Smooth muscle cell (in vitro differentiated cells): ENCODE data around the gene ANKRD33B. TPM values are rescaled to one million over a fixed set of nuclear protein-coding genes. Genes with fewer than 3 reads are reported as not detected.
A peak's percentile ranks its signal among the peaks of the same experiment; 100 is the strongest.

Source experiments
- DNase-seq: peaks from one replicate; lab custom pipeline; 2025; ENCODE audit not compliant: unreplicated experiment; lab: John Stamatoyannopoulos, UW
- H2AFZ ChIP-seq: fragments of 200-600 bp; sonication (generic); 2 replicates; pipeline ENCODE4 v1.6.0; 2016; ENCODE audit warnings: antibody characterized with exemption, low read depth, mild to moderate bottlenecking
- H3F3A ChIP-seq: fragments of 200-600 bp; sonication (generic); 2 replicates; pipeline ENCODE4 v1.6.0; 2017; ENCODE audit warnings: antibody characterized with exemption, low read depth
- H3K27ac ChIP-seq: fragments of 200-600 bp; sonication (generic); 2 replicates; pipeline ENCODE4 v1.5.1; 2016; ENCODE audit warnings: low read depth, mild to moderate bottlenecking
- H3K27me3 ChIP-seq: fragments of 200-600 bp; sonication (generic); 2 replicates; pipeline ENCODE4 v1.6.1; 2016; ENCODE audit warnings: low read depth, mild to moderate bottlenecking
- H3K36me3 ChIP-seq: fragments of 200-600 bp; sonication (generic); 2 replicates; pipeline ENCODE4 v1.5.1; 2016; ENCODE audit warnings: low read depth
- H3K4me1 ChIP-seq: fragments of 200-600 bp; sonication (generic); 2 replicates; pipeline ENCODE4 v1.5.1; 2016; ENCODE audit warnings: low read depth
- H3K4me2 ChIP-seq: fragments of 200-600 bp; sonication (generic); 2 replicates; pipeline ENCODE4 v1.6.0; 2016; ENCODE audit warnings: mild to moderate bottlenecking
- H3K4me3 ChIP-seq: fragments of 200-600 bp; sonication (generic); 2 replicates; pipeline ENCODE4 v1.5.1; 2016; ENCODE audit warnings: mild to moderate bottlenecking
- H3K79me2 ChIP-seq: fragments of 200-600 bp; sonication (generic); 2 replicates; pipeline ENCODE4 v1.6.0; 2016; ENCODE audit warnings: low read depth, mild to moderate bottlenecking
- H3K9ac ChIP-seq: fragments of 200-600 bp; sonication (generic); 2 replicates; pipeline ENCODE4 v1.6.0; 2016; ENCODE audit warnings: low read depth
- H3K9me3 ChIP-seq: fragments of 200-600 bp; sonication (generic); replicated peaks from 2 replicates; pipeline ENCODE4 v1.5.1; 2016; ENCODE audit warnings: low read depth
- H4K20me1 ChIP-seq: fragments of 200-600 bp; sonication (generic); 2 replicates; pipeline ENCODE4 v1.6.0; 2016; ENCODE audit warnings: low read depth
- CTCF ChIP-seq: fragments of 200-600 bp; sonication (generic); IDR thresholded peaks from 2 replicates; pipeline ENCODE4 v1.5.1; 2017; ENCODE audit warnings: borderline replicate concordance, mild to moderate bottlenecking, antibody characterized with exemption; ENCODE audit not compliant: insufficient read depth, poor library complexity, severe bottlenecking
- WGBS: methylation state at CpG from one replicate; pipeline ENCODE4 v1.1.7; 2016; ENCODE audit warnings: low lambda C conversion rate; 5-methylcytosine and 5-hydroxymethylcytosine counted together
- polyA plus RNA-seq: library from polyadenylated mRNA; unstranded; fragments of >200 nt; fragmentation: Nextera tagmentation; extraction: Ambion mirVana; gene quantifications from 2 replicates; pipeline ENCODE4 v1.2.1, GENCODE V29; 2016
- small RNA-seq: library from RNA; depleted of rRNA; stranded (forward); fragments of <200 nt; gene quantifications from one replicate; pipeline ENCODE3, GENCODE V24; 2014
- total RNA-seq: library from RNA; depleted of rRNA; stranded (reverse); fragments of >200 nt; gene quantifications from 2 replicates; pipeline ENCODE4 v1.2.3, GENCODE V29; 2014

The ANKRD33B gene
- total and polyA plus RNA-seq, 2 experiments from 2014 or later, result 1.2 to 2.2 TPM

- DNase-seq, result no peak
- no peak for TF ChIP-seq CTCF
- Histone ChIP-seq H3K9ac (no peak overlapping the region), H3K4me3 (no peak overlapping the region), H3K36me3 (no peaks in the 10 kb centered on the region), H3K79me2 (peaks cover 11% of the 10 kb centered on the region), H3K27me3 (no peaks in the 10 kb centered on the region), H3K27ac (peak overlapping the region; percentile 89), H4K20me1 (peaks cover 99% of the 10 kb centered on the region), H3K9me3 (no peaks in the 10 kb centered on the region), H3K4me1 (no peaks in the 10 kb centered on the region), H3K4me2 (no peak overlapping the region), H3F3A (peaks cover 25% of the 10 kb centered on the region), H2AFZ (no peak overlapping the region)
- 72% methylated on average over 2 of the region's 2 CpGs for WGBS
These were observed 141.9 kb downstream of the ANKRD33B start for GRCh38 chr5:10705747-10706146.

- Histone ChIP-seq H3K9ac (no peak overlapping the region), H3K4me3 (no peak overlapping the region), H4K20me1 (peaks cover 99% of the 10 kb centered on the region), H3K36me3 (no peaks in the 10 kb centered on the region), H3K4me2 (no peak overlapping the region), H2AFZ (no peak overlapping the region), H3K79me2 (peaks cover 11% of the 10 kb centered on the region), H3K9me3 (no peaks in the 10 kb centered on the region), H3F3A (peaks cover 25% of the 10 kb centered on the region), H3K4me1 (no peaks in the 10 kb centered on the region), H3K27me3 (no peaks in the 10 kb centered on the region), H3K27ac (peak overlapping the region; percentile 48)
- WGBS, result 96% methylated on average over 4 of the region's 4 CpGs
- no peak for TF ChIP-seq CTCF
- no peak for DNase-seq
These were observed 142.5 kb downstream of the ANKRD33B start for GRCh38 chr5:10706326-10706725.

Small RNA genes lying within 50 kb of the gene (small RNA-seq; reads per million reads assigned to genes)
- not detected for gene AC012629.4
- gene AC112200.1, result not detected

Other genes starting within 250 kb of the ANKRD33B start
- 106 and 353 TPM in 2 replicates for gene MARCHF6, start 210.4 kb upstream of the ANKRD33B start, total RNA-seq
- gene MARCHF6, start 210.4 kb upstream of the ANKRD33B start, polyA plus RNA-seq, result 64.2 and 70.0 TPM in 2 replicates
- gene ROPN1L, start 122.2 kb upstream of the ANKRD33B start, total RNA-seq, result 0.63 and 3.0 TPM in 2 replicates
- gene ROPN1L, start 122.2 kb upstream of the ANKRD33B start, polyA plus RNA-seq, result 0.78 TPM in 1 of 2 replicates, not detected in the other
- gene DAP, start 197.2 kb downstream of the ANKRD33B start, total RNA-seq, result 52.3 and 63.7 TPM in 2 replicates
- gene DAP, start 197.2 kb downstream of the ANKRD33B start, polyA plus RNA-seq, result 160 and 190 TPM in 2 replicates